GM13977 (cell line): ENCODE data around the gene P2RY11.

Experiments
- DNase-seq: peaks from one replicate; pipeline ENCODE4 v3.0.0; 2012; ENCODE audit warnings: low spot score
- CTCF ChIP-seq: IDR thresholded peaks from 2 replicates; pipeline ENCODE4 v1.5.1; 2012; ENCODE audit warnings: mild to moderate bottlenecking, control low read depth; ENCODE audit not compliant: insufficient read depth; ENCODE audit errors: extremely low read depth, missing control alignments
- in situ Hi-C: fragments of 300-500 bp; cut with MboI; formaldehyde crosslinking; loops from one replicate; pipeline ENCODE4 v1.12.0; 2022; ENCODE audit warnings: low sequenced_read_pairs, low pct_unique_long_range_greater_than_20kb, mixed read lengths, inconsistent platforms; ENCODE audit not compliant: unreplicated experiment

P2RY11 gene

GRCh38 chr19:10107817-10108367 is 3.6 kb upstream of the P2RY11 start:
- no peak for TF ChIP-seq CTCF
- in situ Hi-C loops: no loop called here
- no peak for DNase-seq

- in situ Hi-C loops: no loop called here
- TF ChIP-seq CTCF: no peak
- no peak for DNase-seq
Measured at GRCh38 chr19:10109528-10109927, 2.0 kb upstream of the P2RY11 start.

GRCh38 chr19:10110076-10110971 is 1.2 kb upstream of the P2RY11 start:
- in situ Hi-C loops: no loop called here
- no peak for TF ChIP-seq CTCF
- no peak for DNase-seq

GRCh38 chr19:10110972-10111317 is 548 bp upstream of the P2RY11 start:
- TF ChIP-seq CTCF: no peak
- DNase-seq: no peak
- in situ Hi-C loops: no loop called here

GRCh38 chr19:10112037-10112761 is 706 bp downstream of the P2RY11 start:
- DNase-seq: no peak
- no peak for TF ChIP-seq CTCF
- in situ Hi-C loops: no loop called here

GRCh38 chr19:10112895-10113591 is 1.6 kb downstream of the P2RY11 start:
- TF ChIP-seq CTCF: peak; percentile 84
- in situ Hi-C loops: no loop called here
- peak; percentile 68 for DNase-seq
